ENCODE data around the gene FSD2.
"Not testable (repeated sequence)": the region's sequence is repeated elsewhere in the genome, so short reads cannot be mapped to it uniquely, and the experiment has no call there.

The FSD2 gene

DNA sequence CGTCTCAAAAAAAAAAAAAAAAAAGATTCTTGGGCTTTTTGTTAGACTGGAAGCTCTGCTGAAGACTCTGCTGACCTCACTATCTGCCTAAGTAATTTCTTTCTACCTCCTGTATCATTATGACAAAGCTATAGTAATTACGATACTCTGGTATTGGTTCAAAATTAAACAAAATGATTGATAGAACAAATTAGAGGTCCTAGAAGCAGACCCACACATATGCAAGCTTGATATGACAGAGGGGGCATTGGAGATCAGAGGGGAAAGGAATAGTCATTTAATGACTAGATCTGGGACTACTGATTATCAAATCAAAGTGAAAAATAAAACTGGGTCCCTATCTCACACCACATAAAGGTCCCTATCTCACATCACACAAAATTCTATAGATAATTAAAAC, 74.3 kb downstream of the FSD2 start:
- DNase-seq (ENCODE audit: low spot score) = no peak

DNA sequence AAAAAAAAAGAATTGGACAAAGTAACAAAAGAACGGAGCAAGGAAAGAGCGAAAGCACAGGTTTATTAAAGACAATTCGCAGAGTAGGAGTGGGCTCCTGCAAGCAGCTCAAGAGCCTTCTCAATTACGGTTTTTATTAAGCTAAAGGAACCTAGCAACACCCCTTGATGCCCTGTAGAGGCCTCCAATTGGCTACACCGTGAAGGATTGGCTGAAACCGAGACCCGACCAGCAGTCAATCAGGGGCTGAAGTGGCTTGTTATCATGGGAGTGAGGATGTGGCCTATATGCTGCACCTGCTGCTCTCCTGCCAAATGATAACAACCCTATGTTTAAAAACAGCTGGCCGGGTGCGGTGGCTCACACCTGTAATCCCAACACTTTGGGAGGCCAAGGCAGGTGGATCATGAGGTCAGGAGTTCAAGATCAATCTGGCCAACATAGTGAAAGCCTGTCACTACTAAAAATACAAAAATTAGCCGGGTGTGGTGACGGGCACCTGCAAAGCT, 75.8 kb downstream of the FSD2 start:
- no peak for DNase-seq (ENCODE audit: low spot score)

- DNase-seq (ENCODE audit: low spot score) = no peak
These were observed 79.1 kb downstream of the FSD2 start for GRCh38 chr15:82726816-82727215.

- DNase-seq (ENCODE audit: low spot score) = no peak
These were observed 90.9 kb downstream of the FSD2 start for GRCh38 chr15:82715003-82715402.

DNA sequence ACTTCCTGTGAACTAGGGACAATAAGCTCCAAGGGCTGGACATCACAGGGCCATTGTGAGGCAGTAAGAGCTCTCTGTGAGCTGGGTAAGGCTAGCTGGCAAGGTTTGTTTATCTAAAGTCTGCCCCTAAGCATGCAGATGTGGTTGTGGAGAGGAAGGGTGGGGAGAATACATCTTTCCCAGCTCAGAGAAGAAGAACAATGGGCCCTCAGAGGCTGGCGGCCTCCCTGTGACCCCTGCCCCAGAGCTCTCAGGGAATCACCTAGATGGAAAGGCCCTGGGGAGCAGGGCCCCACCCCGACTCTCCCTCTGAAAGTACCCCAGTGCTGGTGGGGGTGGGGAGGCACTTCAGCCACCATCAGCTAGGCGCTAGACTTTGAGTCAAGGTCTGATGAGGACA, 91.9 kb downstream of the FSD2 start:
- DNase-seq (ENCODE audit: low spot score) = no peak

- no peak for DNase-seq (ENCODE audit: low spot score)
These were observed 93.8 kb downstream of the FSD2 start for GRCh38 chr15:82712036-82712435.

GRCh38 chr15:82710926-82711490, 94.9 kb downstream of the FSD2 start:
- DNase-seq (ENCODE audit: low spot score) = peak; percentile 8

DNA sequence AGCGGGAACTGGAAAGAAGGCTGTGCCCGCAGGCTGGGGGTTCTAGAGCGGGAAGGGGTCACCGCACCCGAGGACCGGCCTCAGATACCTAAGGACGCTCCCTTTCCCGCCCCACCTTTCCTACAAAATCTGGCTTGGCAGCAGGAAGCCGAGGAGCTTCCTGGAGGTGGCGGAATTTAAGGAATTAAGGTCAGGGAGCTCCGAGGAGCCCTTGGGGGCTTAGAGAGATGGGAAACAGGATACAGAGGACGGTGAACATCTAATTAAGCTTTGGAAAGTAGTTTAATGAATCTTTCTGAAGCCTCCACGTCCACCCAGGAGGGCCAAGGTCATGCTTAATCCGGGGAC, 95.7 kb downstream of the FSD2 start:
- no peak for DNase-seq (ENCODE audit: low spot score)

DNA sequence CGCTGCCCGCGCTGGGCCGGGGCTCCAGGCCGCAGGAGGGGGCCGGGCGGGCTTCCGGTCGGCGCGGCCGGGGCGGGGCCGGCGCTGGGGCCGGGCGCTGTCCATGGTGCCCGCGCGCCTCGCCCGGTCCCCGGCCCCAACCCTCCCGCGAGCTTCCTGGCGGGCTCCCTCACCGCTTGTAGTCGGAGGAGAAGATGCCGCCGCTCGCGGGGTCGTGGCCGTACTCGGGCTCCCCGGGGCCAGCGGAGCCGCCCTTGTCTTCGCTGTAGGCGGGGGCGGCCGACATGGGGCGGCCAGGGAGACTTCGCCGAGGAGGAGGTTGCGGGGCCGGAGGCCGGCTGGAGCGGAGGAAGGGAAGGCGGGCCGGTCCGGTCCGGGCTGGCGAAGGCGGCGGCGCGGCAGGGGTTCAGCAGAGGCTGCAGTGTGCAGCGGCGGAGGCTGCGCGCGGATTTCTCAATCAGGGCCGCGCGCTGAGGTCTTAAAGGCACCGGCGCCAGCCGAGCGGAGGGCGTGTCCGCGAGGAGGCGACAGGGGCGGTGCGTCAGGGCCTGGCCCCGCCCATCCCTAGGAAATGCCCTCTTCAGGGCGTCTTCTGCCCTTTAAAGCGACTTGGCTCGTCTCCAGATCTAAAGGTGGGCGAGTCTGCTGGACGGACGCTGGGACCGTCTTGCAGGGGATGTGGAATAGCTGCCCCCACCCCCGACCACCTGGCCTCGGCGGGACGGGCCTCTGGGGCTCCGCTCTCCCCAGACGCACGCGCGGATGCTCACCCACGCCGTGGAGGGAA, 96.3 kb downstream of the FSD2 start, which contains the start of gene AP3B2:
Gene AP3B2, minus strand, starts transcription at position 455 of the 787 bp plus-strand sequence. Its CDS starts 169 bp downstream, at position 286.
- DNase-seq (ENCODE audit: low spot score) = peak; percentile 95

DNA sequence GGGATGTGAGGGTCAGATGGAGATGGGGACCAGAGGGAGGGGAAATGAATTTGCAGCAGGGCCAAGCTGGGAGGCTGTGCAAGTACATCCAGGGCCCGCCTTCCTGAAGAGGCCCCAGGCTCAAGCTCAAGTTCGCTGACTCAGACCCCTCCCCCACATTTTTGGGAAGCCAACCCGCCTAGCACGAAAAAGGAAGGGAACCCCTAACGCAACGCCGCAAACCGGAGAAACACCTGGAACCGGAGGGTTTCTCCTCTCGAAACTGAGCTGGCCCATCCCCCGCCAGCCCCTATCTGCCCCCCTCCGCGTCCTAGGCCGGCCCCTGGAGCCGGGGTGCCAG, 96.8 kb downstream of the FSD2 start:
- no peak for DNase-seq (ENCODE audit: low spot score)

- not testable (repeated sequence) for DNase-seq (ENCODE audit: low spot score)
These were observed 100.0 kb downstream of the FSD2 start for GRCh38 chr15:82705856-82706255.
